Endothelial cell of umbilical vein (primary cell): Measurements from ENCODE around the gene DPF3. TPM values are rescaled to one million over a fixed set of nuclear protein-coding genes. Genes with fewer than 3 reads are reported as not detected.

Experiments
- BruUV-seq: library from RNA; stranded (reverse); fragments of 400-500 nt; replicated peaks from 2 replicates; lab custom pipeline; 2021; lab: Mats Ljungman, UMichigan
- CTCF ChIA-PET: fragments of 300-600, 350-600 bp; sonication (Branson Sonifier 250); formaldehyde crosslinking; loops from one replicate; lab custom pipeline; 2021; ENCODE audit warnings: antibody characterized with exemption, inconsistent platforms; lab: Charles Lee
- POLR2A ChIA-PET: fragments of 300-600, 350-600 bp; sonication (Branson Sonifier 250); formaldehyde crosslinking; loops from one replicate; lab custom pipeline; 2021; ENCODE audit warnings: antibody characterized with exemption, inconsistent platforms; lab: Charles Lee
- DNase-seq: peaks from one replicate; pipeline ENCODE4 v3.0.0-alpha.2; 2011; ENCODE audit warnings: low read depth, low spot score
- FAIRE-seq: peaks from 2 replicates; lab custom pipeline; 2011; peaks lifted over from hg19 to GRCh38; lab: Jason Lieb, UNC
- H2AFZ ChIP-seq: 2 replicates; pipeline ENCODE4 v1.6.0; 2012; ENCODE audit warnings: low read depth, low read length, control low read depth, inconsistent platforms
- H3K27ac ChIP-seq: 2 replicates; pipeline ENCODE4 v1.5.1; 2011; ENCODE audit warnings: low read depth, mild to moderate bottlenecking, control low read depth, low read length, moderate library complexity; ENCODE audit not compliant: insufficient read depth
- H3K27me3 ChIP-seq, 2 experiments: 2 replicates each; pipeline versions ENCODE4 v1.6.0 to v1.6.1; 2011; ENCODE audit warnings: low read length in 2 of 2, mixed read lengths in 1 of 2; ENCODE audit not compliant: control insufficient read depth in 2 of 2, insufficient read depth in 2 of 2
- H3K36me3 ChIP-seq, 2 experiments: 2 replicates in 1 of 2; 3 replicates in 1 of 2; pipeline ENCODE4 v1.5.1; 2011; ENCODE audit warnings: low read length in 2 of 2, mild to moderate bottlenecking in 1 of 2, moderate library complexity in 1 of 2; ENCODE audit not compliant: control insufficient read depth in 2 of 2, insufficient read depth in 2 of 2; ENCODE audit errors: extremely low read depth in 1 of 2
- H3K4me1 ChIP-seq: 3 replicates; pipeline ENCODE4 v1.5.1; 2011; ENCODE audit warnings: mild to moderate bottlenecking, low read length; ENCODE audit not compliant: control insufficient read depth, insufficient read depth; ENCODE audit errors: extremely low read depth
- H3K4me2 ChIP-seq: 2 replicates; pipeline ENCODE4 v1.6.1; 2011; ENCODE audit warnings: low read length, control low read depth, mixed read lengths; ENCODE audit not compliant: insufficient read depth
- H3K4me3 ChIP-seq, 3 experiments: fragments of 200-600 bp in 1 of 3; sonication (generic), shearing (Covaris generic) in 1 of 3; replicated peaks in 1 of 3; 2 replicates each; pipeline ENCODE4 v1.5.1; 2011 to 2016; ENCODE audit warnings: control low read depth in 3 of 3, low read length in 3 of 3, mild to moderate bottlenecking in 2 of 3, inconsistent platforms in 1 of 3, low read depth in 1 of 3, moderate library complexity in 1 of 3; ENCODE audit not compliant: insufficient read depth in 1 of 3
- H3K79me2 ChIP-seq: 2 replicates; pipeline ENCODE4 v1.6.0; 2012; ENCODE audit warnings: low read length, inconsistent platforms; ENCODE audit not compliant: control insufficient read depth, insufficient read depth
- H3K9ac ChIP-seq: replicated peaks from 2 replicates; pipeline ENCODE3; 2011; ENCODE audit warnings: low read length, control low read depth; ENCODE audit not compliant: insufficient read depth; ENCODE audit errors: extremely low read depth
- H3K9me1 ChIP-seq: replicated peaks from 3 replicates; pipeline ENCODE4 v1.6.0; 2011; ENCODE audit warnings: mild to moderate bottlenecking, low read length; ENCODE audit not compliant: control insufficient read depth, insufficient read depth; ENCODE audit errors: extremely low read depth
- H3K9me3 ChIP-seq: replicated peaks from 2 replicates; pipeline ENCODE4 v1.5.1; 2012; ENCODE audit warnings: low read length, inconsistent platforms; ENCODE audit not compliant: control insufficient read depth, insufficient read depth
- H4K20me1 ChIP-seq: replicated peaks from 2 replicates; pipeline ENCODE3; 2011; ENCODE audit warnings: mild to moderate bottlenecking, low read length; ENCODE audit not compliant: control insufficient read depth, insufficient read depth; ENCODE audit errors: extremely low read depth
- EZH2 ChIP-seq: IDR thresholded peaks from 2 replicates; pipeline ENCODE4 v1.6.1; 2012; ENCODE audit warnings: borderline replicate concordance, low read depth, mild to moderate bottlenecking, moderate library complexity, low read length, inconsistent platforms; ENCODE audit not compliant: severe bottlenecking
- FOS ChIP-seq: IDR thresholded peaks from 2 replicates; pipeline ENCODE4 v1.6.1; 2011; ENCODE audit warnings: mild to moderate bottlenecking, low read length, moderate library complexity, borderline replicate concordance; ENCODE audit not compliant: insufficient read depth
- GATA2 ChIP-seq: IDR thresholded peaks from 2 replicates; pipeline ENCODE4 v1.7.0; 2011; ENCODE audit warnings: low read depth, mild to moderate bottlenecking, moderate library complexity, mixed read lengths, low read length; ENCODE audit not compliant: insufficient read length, insufficient read depth
- JUN ChIP-seq: IDR thresholded peaks from 2 replicates; pipeline ENCODE4 v1.6.1; 2011; ENCODE audit warnings: borderline replicate concordance, low read depth; ENCODE audit not compliant: insufficient read length, insufficient read depth
- MYC ChIP-seq: IDR thresholded peaks from one replicate; pipeline ENCODE4 v1.6.1; 2011; ENCODE audit warnings: mild to moderate bottlenecking, low read depth, low read length
- POLR2A ChIP-seq: IDR thresholded peaks from 2 replicates; pipeline ENCODE4 v1.6.1; 2012; ENCODE audit warnings: low read depth, mild to moderate bottlenecking, control low read depth, low read length
- POLR2AphosphoS5 ChIP-seq: IDR thresholded peaks from 2 replicates; pipeline ENCODE4 v1.6.1; 2012; ENCODE audit warnings: low read depth, mild to moderate bottlenecking, control low read depth, low read length, moderate library complexity; ENCODE audit not compliant: insufficient read depth
- dilution Hi-C: fragments of 300-500 bp; cut with MboI; formaldehyde crosslinking; loops from one replicate; pipeline ENCODE4 v1.15.0; 2019; ENCODE audit warnings: low sequenced_read_pairs; ENCODE audit not compliant: extremely low pct_ligation_motif_present
- intact Hi-C: fragments of 100-400 bp; cut with micrococcal nuclease; formaldehyde crosslinking; loops from one replicate; pipeline ENCODE4 v1.10.0; 2022
- polyA plus RNA-seq, 4 experiments: library from polyadenylated mRNA; depleted of rRNA in 3 of 4; stranded (reverse) in 3 of 4; unstranded in 1 of 4; fragments of >200 nt; gene quantifications; 2 replicates each; pipeline versions ENCODE4 v1.2.1 to v1.2.3, GENCODE V29; 2011 to 2012; ENCODE audit warnings: missing spikeins in 1 of 4
- total RNA-seq: library from RNA; stranded (reverse); gene quantifications from 2 replicates; pipeline ENCODE4 v1.2.3, GENCODE V29; 2021
- TF ChIP-seq, protein P1 (sequence below): IDR thresholded peaks from 2 replicates; pipeline ENCODE4 v1.6.1; 2011; ENCODE audit not compliant: insufficient read depth, insufficient read length
- TF ChIP-seq, protein P2 (sequence below), 2 donors: IDR thresholded peaks; 1 replicate in 1 of 2; 2 replicates in 1 of 2; pipeline ENCODE4 v1.5.1; 2011; ENCODE audit warnings: low read length in 2 of 2, mild to moderate bottlenecking in 2 of 2, moderate library complexity in 2 of 2, control low read depth in 1 of 2, inconsistent platforms in 1 of 2, low read depth in 1 of 2; ENCODE audit not compliant: insufficient read depth in 1 of 2; ENCODE audit errors: extremely low read depth in 1 of 2

DPF3 gene
- total and polyA plus RNA-seq, 2 donors (not counting 3 experiments of a cell fraction or from before 2014, with no cell fraction given): 2.4 to 3.5 TPM

DNA sequence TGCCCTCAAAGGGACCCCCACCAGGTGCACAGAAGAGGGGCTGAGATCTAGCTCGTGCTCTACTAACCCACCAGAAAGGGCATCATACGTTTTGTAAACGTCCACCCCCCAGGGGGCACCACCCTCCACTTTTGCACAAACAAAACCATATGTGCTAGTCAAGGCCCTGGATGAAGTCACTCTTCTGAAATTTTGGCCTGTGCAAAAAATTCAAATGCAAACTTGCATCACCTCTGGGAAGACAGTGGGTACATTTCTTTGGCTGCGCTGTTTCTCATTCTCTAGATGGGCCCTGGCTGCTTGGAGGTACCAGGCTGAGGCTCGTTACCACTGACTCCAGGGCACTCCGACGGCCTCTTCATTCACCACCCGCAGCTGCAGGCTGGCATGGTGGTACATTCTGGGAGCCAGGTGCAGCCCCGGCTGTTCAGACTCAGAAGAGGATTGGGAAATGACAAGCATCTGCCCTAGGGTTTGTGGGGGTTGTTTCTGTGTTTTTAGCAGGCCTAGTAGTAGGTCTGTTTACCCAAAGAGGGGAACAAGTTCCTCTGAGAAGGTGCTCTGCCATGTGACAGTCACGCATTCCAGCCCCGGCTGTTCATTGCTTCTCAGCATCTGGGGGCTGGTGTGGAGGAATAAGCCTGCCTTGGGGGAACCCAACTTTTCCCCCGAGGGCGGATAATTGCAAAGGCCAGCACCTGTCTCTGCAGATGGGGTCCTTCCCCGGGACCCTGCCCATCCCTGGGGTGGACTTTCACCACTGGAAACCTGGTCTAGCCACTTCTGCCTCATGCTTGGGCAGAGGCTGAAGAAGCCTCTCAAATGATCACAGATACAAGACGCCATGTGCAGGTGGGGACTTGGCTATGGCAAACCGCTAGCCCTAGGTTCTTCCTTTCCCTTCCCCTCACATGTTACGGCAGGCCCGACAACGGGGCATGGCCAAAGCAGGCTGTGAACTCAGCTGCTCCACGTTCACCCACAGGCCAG lies 147.6 kb downstream of the DPF3 start:
- Histone ChIP-seq H3K9me3 (no peaks in the 10 kb centered on the region), H3K9ac (no peak overlapping the region), H2AFZ (no peak overlapping the region), H3K4me2 (no peak overlapping the region), H4K20me1 (no peaks in the 10 kb centered on the region), H3K27me3 (no peaks in the 10 kb centered on the region), H3K4me3 (no peak overlapping the region), H3K36me3 (no peaks in the 10 kb centered on the region), H3K4me1 (peaks cover 11% of the 10 kb centered on the region), H3K27ac (no peak overlapping the region), H3K9me1 (no peaks in the 10 kb centered on the region), H3K79me2 (no peaks in the 10 kb centered on the region)
- no TSS peak for BruUV-seq
- CTCF ChIA-PET: interaction anchor here (1.0 to 1.3 kb wide), 3 partner anchors 9 to 232 kb away, joined by 3 to 5 read pairs (median 3); no protein-coding TSS in a partner anchor
- no peak for DNase-seq
- dilution Hi-C loops (no loop called here), intact Hi-C loops (no loop called here)
- TF ChIP-seq, protein P1, sequence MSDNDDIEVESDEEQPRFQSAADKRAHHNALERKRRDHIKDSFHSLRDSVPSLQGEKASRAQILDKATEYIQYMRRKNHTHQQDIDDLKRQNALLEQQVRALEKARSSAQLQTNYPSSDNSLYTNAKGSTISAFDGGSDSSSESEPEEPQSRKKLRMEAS: no peak
- TF ChIP-seq FOS (no peak), GATA2 (no peak)
- POLR2A ChIA-PET: no interaction called here
- FAIRE-seq: no peak

DNA sequence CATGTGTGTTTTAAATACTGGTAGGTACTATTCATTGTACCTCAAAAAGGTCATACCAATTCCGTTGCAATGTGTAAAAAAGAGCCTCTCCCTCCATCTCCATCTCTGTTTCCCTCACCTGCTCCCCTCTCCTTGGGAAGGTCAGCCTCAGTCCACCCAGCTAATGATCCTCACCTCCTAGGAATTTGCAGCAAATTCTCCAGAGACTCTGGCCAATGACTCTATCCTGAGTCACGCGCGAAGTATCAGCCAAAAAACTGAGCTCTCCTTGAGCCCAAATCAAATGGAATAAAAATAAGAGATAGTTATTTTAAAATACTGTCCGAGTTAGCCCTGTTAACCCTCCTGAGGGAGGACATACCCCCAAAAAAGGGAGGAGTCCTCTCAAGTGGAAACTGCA lies 148.4 kb downstream of the DPF3 start:
- no peaks in the 10 kb centered on the region for H4K20me1 ChIP-seq
- H3K4me3 ChIP-seq: no peak overlapping the region
- H3K9me1 ChIP-seq: no peaks in the 10 kb centered on the region
- H3K9me3 ChIP-seq: no peaks in the 10 kb centered on the region
- DNase-seq: peak; percentile 23
- H3K36me3 ChIP-seq: no peaks in the 10 kb centered on the region
- intact Hi-C loops: no loop called here
- no peak overlapping the region for H3K27ac ChIP-seq
- H2AFZ ChIP-seq: no peak overlapping the region
- no peaks in the 10 kb centered on the region for H3K27me3 ChIP-seq
- no TSS peak for BruUV-seq
- no peaks in the 10 kb centered on the region for H3K79me2 ChIP-seq
- dilution Hi-C loops: no loop called here
- no peak for FAIRE-seq
- no peak overlapping the region for H3K4me2 ChIP-seq
- peaks cover 11% of the 10 kb centered on the region for H3K4me1 ChIP-seq
- TF ChIP-seq JUN (peak; percentile 22), MYC (no peak), GATA2 (no peak), POLR2A (no peak), FOS (peak; percentile 65), EZH2 (no peak), POLR2AphosphoS5 (no peak)
- TF ChIP-seq, protein P1: no peak
- TF ChIP-seq, protein P2, sequence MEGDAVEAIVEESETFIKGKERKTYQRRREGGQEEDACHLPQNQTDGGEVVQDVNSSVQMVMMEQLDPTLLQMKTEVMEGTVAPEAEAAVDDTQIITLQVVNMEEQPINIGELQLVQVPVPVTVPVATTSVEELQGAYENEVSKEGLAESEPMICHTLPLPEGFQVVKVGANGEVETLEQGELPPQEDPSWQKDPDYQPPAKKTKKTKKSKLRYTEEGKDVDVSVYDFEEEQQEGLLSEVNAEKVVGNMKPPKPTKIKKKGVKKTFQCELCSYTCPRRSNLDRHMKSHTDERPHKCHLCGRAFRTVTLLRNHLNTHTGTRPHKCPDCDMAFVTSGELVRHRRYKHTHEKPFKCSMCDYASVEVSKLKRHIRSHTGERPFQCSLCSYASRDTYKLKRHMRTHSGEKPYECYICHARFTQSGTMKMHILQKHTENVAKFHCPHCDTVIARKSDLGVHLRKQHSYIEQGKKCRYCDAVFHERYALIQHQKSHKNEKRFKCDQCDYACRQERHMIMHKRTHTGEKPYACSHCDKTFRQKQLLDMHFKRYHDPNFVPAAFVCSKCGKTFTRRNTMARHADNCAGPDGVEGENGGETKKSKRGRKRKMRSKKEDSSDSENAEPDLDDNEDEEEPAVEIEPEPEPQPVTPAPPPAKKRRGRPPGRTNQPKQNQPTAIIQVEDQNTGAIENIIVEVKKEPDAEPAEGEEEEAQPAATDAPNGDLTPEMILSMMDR (IDR thresholded peaks at IDR 0.05; ENCODE audit: extremely low read depth in 1 of 2, insufficient read depth in 1 of 2, low read depth in 1 of 2, low read length in 2 of 2): no peak
- POLR2A ChIA-PET: no interaction called here
- no peak overlapping the region for H3K9ac ChIP-seq
- CTCF ChIA-PET: interaction anchor here (1.1 to 1.3 kb wide), 2 partner anchors 10 to 231 kb away, joined by 3 to 5 read pairs; no protein-coding TSS in a partner anchor
